CD4-positive, alpha-beta T cell treated with Interferon alpha-2 for 1 hour (primary cell): ENCODE results near the gene CAMK2N1.

Experiments
- DNase-seq, 2 donors: peaks; one replicate each; pipeline ENCODE4 v3.0.0-alpha.2; 2020 to 2022

The CAMK2N1 gene

GRCh38 chr1:20442920-20443625, 42.9 kb downstream of the CAMK2N1 start:
- no peak for DNase-seq

DNA sequence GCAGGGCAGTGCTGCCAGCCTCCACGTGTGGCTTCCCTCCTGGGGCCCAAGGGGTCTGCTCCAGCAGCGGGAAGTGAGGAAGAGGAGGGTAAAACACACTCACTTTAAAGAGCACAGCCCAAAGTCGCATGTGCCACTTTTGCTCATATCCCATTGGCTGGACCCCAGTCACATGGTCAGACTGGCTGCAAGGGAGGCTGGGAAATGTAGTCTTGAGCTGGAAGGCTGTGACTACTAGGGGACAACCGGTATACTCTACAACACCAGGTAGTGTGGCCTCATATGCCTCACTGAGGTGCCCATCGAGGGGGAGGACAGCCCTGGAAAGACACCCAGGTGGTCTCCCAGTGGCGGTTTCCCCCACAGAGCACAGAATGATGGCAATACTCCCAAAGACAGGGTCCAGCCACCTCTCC, 45.2 kb downstream of the CAMK2N1 start:
- DNase-seq = peak; percentile 45 to 59

GRCh38 chr1:20439282-20439681, 46.7 kb downstream of the CAMK2N1 start:
- no peak for DNase-seq

GRCh38 chr1:20437640-20438039, 48.4 kb downstream of the CAMK2N1 start:
- DNase-seq = no peak

DNA sequence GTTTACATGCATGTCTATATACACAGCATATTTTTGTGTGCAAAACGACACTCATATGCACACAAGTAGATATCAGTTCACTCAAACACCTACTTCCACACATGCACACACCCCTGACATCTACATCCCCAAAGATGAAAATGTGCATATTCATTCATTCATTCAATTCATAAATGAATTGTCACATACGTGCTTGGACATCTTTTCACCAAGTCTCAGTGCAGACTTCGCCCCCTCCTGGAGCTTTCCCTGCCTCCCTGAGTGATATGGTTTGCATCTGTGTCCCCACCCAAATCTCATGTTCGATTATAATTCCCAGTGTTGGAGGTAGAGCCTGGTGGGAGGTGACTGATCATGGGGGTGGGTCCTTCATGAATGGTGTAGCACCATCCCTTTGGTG, 53.1 kb downstream of the CAMK2N1 start:
- DNase-seq = no peak
